Effector memory CD4-positive, alpha-beta T cell (primary cell): ENCODE results near the gene G3BP2.
"Not testable (repeated sequence)": the region's sequence is repeated elsewhere in the genome, so short reads cannot be mapped to it uniquely, and the experiment has no call there.

Source experiments
- DNase-seq, 3 donors: peaks; one replicate each; pipeline ENCODE4 v3.0.0-alpha.2; 2020
- H3K27ac ChIP-seq: 2 replicates; pipeline ENCODE4 v1.7.0; 2013; ENCODE audit warnings: mild to moderate bottlenecking, low read length, moderate library complexity; ENCODE audit not compliant: insufficient read depth, poor library complexity, severe bottlenecking
- H3K27me3 ChIP-seq: replicated peaks from 2 replicates; pipeline ENCODE4 v1.7.0; 2013; ENCODE audit warnings: mild to moderate bottlenecking, low read length; ENCODE audit not compliant: insufficient read depth, control insufficient read depth, poor library complexity, severe bottlenecking
- H3K36me3 ChIP-seq: 2 replicates; pipeline ENCODE4 v1.7.0; 2013; ENCODE audit warnings: mild to moderate bottlenecking, low read length, moderate library complexity; ENCODE audit not compliant: control insufficient read depth, insufficient read depth
- H3K4me1 ChIP-seq: 2 replicates; pipeline ENCODE4 v1.7.0; 2013; ENCODE audit warnings: low read length, mild to moderate bottlenecking; ENCODE audit not compliant: control insufficient read depth, insufficient read depth, poor library complexity, severe bottlenecking
- H3K4me3 ChIP-seq: 2 replicates; pipeline ENCODE4 v1.7.0; 2013; ENCODE audit warnings: low read length, low read depth, mild to moderate bottlenecking; ENCODE audit not compliant: insufficient read depth, poor library complexity, severe bottlenecking
- H3K9me3 ChIP-seq: 2 replicates; pipeline ENCODE4 v1.7.0; 2013; ENCODE audit warnings: mild to moderate bottlenecking, low read length, moderate library complexity; ENCODE audit not compliant: control insufficient read depth
- total RNA-seq, 3 donors: gene quantifications; one replicate each; lab custom pipeline; 2026; lab: John Stamatoyannopoulos, UW

G3BP2 gene
- 303 to 401 (median 390) reads per million in 3 donors for total RNA-seq

GRCh38 chr4:75673027-75673958 lies at the start of gene G3BP2:
TSS of gene G3BP2 (minus strand) at chr4:75673411. CDS start at chr4:75662025, 11,386 bp downstream.
- Histone ChIP-seq H3K36me3 (peaks cover 6% of the 10 kb centered on the region), H3K9me3 (no peaks in the 10 kb centered on the region), H3K27ac (peak within 1 kb of the TSS; percentile 99), H3K27me3 (no peaks in the 10 kb centered on the region), H3K4me3 (peak within 1 kb of the TSS; percentile 100), H3K4me1 (peaks cover 21% of the 10 kb centered on the region)
- DNase-seq, result peak; percentile 96 to 98 (median 97)

GRCh38 chr4:75722417-75722816 lies 49.2 kb upstream of the G3BP2 start:
- Histone ChIP-seq H3K27ac (peak overlapping the region; percentile 74), H3K36me3 (no peaks in the 10 kb centered on the region), H3K4me1 (peaks cover 6% of the 10 kb centered on the region), H3K4me3 (no peak overlapping the region), H3K9me3 (no peaks in the 10 kb centered on the region), H3K27me3 (no peaks in the 10 kb centered on the region)
- DNase-seq, result no peak

GRCh38 chr4:75718529-75718928 lies 45.3 kb upstream of the G3BP2 start:
- Histone ChIP-seq H3K36me3 (no peaks in the 10 kb centered on the region), H3K27ac (no peak overlapping the region), H3K4me3 (no peak overlapping the region), H3K4me1 (peaks cover 5% of the 10 kb centered on the region), H3K27me3 (no peaks in the 10 kb centered on the region), H3K9me3 (no peaks in the 10 kb centered on the region)
- no peak for DNase-seq

- H3K27me3 ChIP-seq, result no peaks in the 10 kb centered on the region
- H3K27ac ChIP-seq, result no peak overlapping the region
- no peak overlapping the region for H3K4me3 ChIP-seq
- H3K4me1 ChIP-seq, result no peaks in the 10 kb centered on the region
- DNase-seq, result no peak
- no peaks in the 10 kb centered on the region for H3K9me3 ChIP-seq
- H3K36me3 ChIP-seq, result no peaks in the 10 kb centered on the region
Observed at GRCh38 chr4:75717408-75717807, 44.2 kb upstream of the G3BP2 start.

GRCh38 chr4:75716054-75716453 lies 42.8 kb upstream of the G3BP2 start:
- not testable (repeated sequence) for H3K4me1 ChIP-seq, H3K9me3 ChIP-seq, H3K27me3 ChIP-seq, H3K36me3 ChIP-seq, H3K4me3 ChIP-seq, H3K27ac ChIP-seq, DNase-seq

GRCh38 chr4:75715105-75715799 lies 42.0 kb upstream of the G3BP2 start:
- H3K4me3 ChIP-seq, result no peak overlapping the region
- H3K4me1 ChIP-seq, result no peaks in the 10 kb centered on the region
- no peak overlapping the region for H3K27ac ChIP-seq
- no peaks in the 10 kb centered on the region for H3K27me3 ChIP-seq
- no peaks in the 10 kb centered on the region for H3K9me3 ChIP-seq
- H3K36me3 ChIP-seq, result no peaks in the 10 kb centered on the region
- no peak for DNase-seq

GRCh38 chr4:75714704-75715103 lies 41.5 kb upstream of the G3BP2 start:
- H3K36me3 ChIP-seq, result no peaks in the 10 kb centered on the region
- no peaks in the 10 kb centered on the region for H3K4me1 ChIP-seq
- H3K27ac ChIP-seq, result no peak overlapping the region
- DNase-seq, result no peak
- H3K9me3 ChIP-seq, result no peaks in the 10 kb centered on the region
- no peaks in the 10 kb centered on the region for H3K27me3 ChIP-seq
- H3K4me3 ChIP-seq, result no peak overlapping the region

GRCh38 chr4:75714011-75714410 lies 40.8 kb upstream of the G3BP2 start:
- no peaks in the 10 kb centered on the region for H3K4me1 ChIP-seq
- H3K4me3 ChIP-seq, result no peak overlapping the region
- DNase-seq, result no peak
- no peaks in the 10 kb centered on the region for H3K9me3 ChIP-seq
- no peaks in the 10 kb centered on the region for H3K27me3 ChIP-seq
- H3K36me3 ChIP-seq, result no peaks in the 10 kb centered on the region
- no peak overlapping the region for H3K27ac ChIP-seq

- no peak overlapping the region for H3K27ac ChIP-seq
- DNase-seq, result no peak
- H3K4me3 ChIP-seq, result no peak overlapping the region
Observed at GRCh38 chr4:75710246-75710645, 37.0 kb upstream of the G3BP2 start.

GRCh38 chr4:75708218-75708691 lies 35.0 kb upstream of the G3BP2 start:
- H3K4me1 ChIP-seq, result no peaks in the 10 kb centered on the region
- peak in 1 of 3 donors; percentile 6 for DNase-seq
- no peaks in the 10 kb centered on the region for H3K9me3 ChIP-seq
- H3K36me3 ChIP-seq, result no peaks in the 10 kb centered on the region
- no peak overlapping the region for H3K4me3 ChIP-seq
- H3K27ac ChIP-seq, result no peak overlapping the region
- H3K27me3 ChIP-seq, result no peaks in the 10 kb centered on the region

More at GRCh38 chr4:75710246-75710645, 37.0 kb upstream of the G3BP2 start:
- Histone ChIP-seq H3K9me3 (no peaks in the 10 kb centered on the region), H3K36me3 (no peaks in the 10 kb centered on the region), H3K4me1 (no peaks in the 10 kb centered on the region), H3K27me3 (no peaks in the 10 kb centered on the region)
